ENCODE measurements around the gene NTMT1.

Gene NTMT1

GRCh38 chr9:129679537-129679936 is 53.6 kb downstream of the NTMT1 start:
- no peak overlapping the region for H3K4me3 ChIP-seq (ENCODE audit: low read depth, low read length)
- no peak for TF ChIP-seq CTCF (IDR thresholded peaks at IDR 0.05; ENCODE audit: control insufficient read depth, extremely low read depth, insufficient read depth)
- DNase-seq (ENCODE audit: low read depth): no peak

- no peak for DNase-seq (ENCODE audit: low read depth)
- H3K4me3 ChIP-seq (ENCODE audit: low read depth, low read length): no peak overlapping the region
- no peak for TF ChIP-seq CTCF (IDR thresholded peaks at IDR 0.05; ENCODE audit: control insufficient read depth, extremely low read depth, insufficient read depth)
These were observed 56.0 kb downstream of the NTMT1 start for GRCh38 chr9:129681924-129682323.

GRCh38 chr9:129682381-129682780 is 56.4 kb downstream of the NTMT1 start:
- no peak overlapping the region for H3K4me3 ChIP-seq (ENCODE audit: low read depth, low read length)
- TF ChIP-seq CTCF (IDR thresholded peaks at IDR 0.05; ENCODE audit: control insufficient read depth, extremely low read depth, insufficient read depth): no peak
- DNase-seq (ENCODE audit: low read depth): no peak

DNA sequence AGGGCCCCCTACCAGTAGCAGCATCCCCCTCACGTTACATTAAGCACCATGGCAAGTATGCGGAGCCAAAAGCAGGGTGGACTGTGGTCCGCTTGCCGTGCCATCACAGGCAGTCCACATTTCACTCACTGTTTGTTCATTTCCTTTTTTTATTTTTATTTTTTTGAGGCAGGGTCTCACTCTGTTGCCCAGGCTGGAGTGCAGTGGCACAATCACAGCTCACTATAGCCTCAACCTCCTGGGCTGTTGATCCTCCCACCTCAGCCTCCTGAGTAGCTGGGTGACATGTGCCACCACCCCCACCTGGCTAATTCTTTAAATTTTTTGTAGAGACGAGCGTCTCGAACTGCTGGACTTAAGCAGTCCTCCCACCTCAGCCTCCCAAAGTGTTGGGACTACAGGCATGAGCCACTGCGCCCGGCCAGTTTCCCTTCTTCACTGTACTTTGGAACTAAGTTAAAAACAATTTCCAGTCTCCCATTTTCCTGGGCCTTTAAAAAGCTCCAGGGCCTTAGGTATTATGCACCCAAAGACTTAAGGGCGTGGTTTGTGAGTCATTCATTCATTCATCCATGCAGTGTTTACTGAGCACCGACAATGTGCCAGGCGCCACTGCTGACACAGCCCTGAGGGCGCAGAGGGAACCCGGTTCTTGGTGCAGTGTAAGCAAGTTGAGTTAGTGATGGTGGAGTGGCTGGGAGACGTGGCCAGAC is 59.4 kb downstream of the NTMT1 start:
- DNase-seq (ENCODE audit: low read depth): no peak
- TF ChIP-seq CTCF (IDR thresholded peaks at IDR 0.05; ENCODE audit: control insufficient read depth, extremely low read depth, insufficient read depth): no peak
- no peak overlapping the region for H3K4me3 ChIP-seq (ENCODE audit: low read depth, low read length)
